PC-9 (cell line): ENCODE data around the gene RXRG. TPM values are rescaled to one million over a fixed set of nuclear protein-coding genes. Genes with fewer than 3 reads are reported as not detected.
A peak's percentile ranks its signal among the peaks of the same experiment; 100 is the strongest.
"Not testable (repeated sequence)": the region's sequence is repeated elsewhere in the genome, so short reads cannot be mapped to it uniquely, and the experiment has no call there.

Experiments
- BruUV-seq: library from RNA; stranded (reverse); fragments of 400-500 nt; replicated peaks from 2 replicates; lab custom pipeline; 2021; lab: Mats Ljungman, UMichigan
- CTCF ChIA-PET: fragments of 300-600 bp; sonication (Branson Sonifier 250); formaldehyde crosslinking; loops from one replicate; lab custom pipeline; 2022; ENCODE audit warnings: antibody characterized with exemption; lab: Charles Lee
- POLR2A ChIA-PET: fragments of 300-600 bp; sonication (Branson Sonifier 250); formaldehyde crosslinking; loops from one replicate; lab custom pipeline; 2022; ENCODE audit warnings: antibody characterized with exemption; ENCODE audit not compliant: unreplicated experiment; lab: Charles Lee
- DNase-seq, 2 experiments: peaks; one replicate each; pipeline versions ENCODE4 v3.0.0 to v3.0.0-alpha.2; 2015 to 2022; ENCODE audit warnings: mixed read lengths in 1 of 2
- H2AFZ ChIP-seq: fragments of 200-600 bp; sonication (generic); 2 replicates; pipeline ENCODE4 v1.8.1; 2017; ENCODE audit warnings: antibody characterized with exemption
- H3F3A ChIP-seq: fragments of 200-600 bp; sonication (generic); 2 replicates; pipeline ENCODE4 v1.8.1; 2017; ENCODE audit warnings: antibody characterized with exemption, mild to moderate bottlenecking, low read depth; ENCODE audit not compliant: insufficient read depth
- H3K27ac ChIP-seq: fragments of 200-600 bp; sonication (generic); 2 replicates; pipeline ENCODE4 v1.6.1; 2016; ENCODE audit warnings: mixed run types
- H3K27me3 ChIP-seq: fragments of 200-600 bp; sonication (generic); 2 replicates; pipeline ENCODE4 v1.6.1; 2016; ENCODE audit warnings: low read depth, mixed run types; ENCODE audit not compliant: insufficient read depth
- H3K36me3 ChIP-seq: fragments of 200-600 bp; sonication (generic); 2 replicates; pipeline ENCODE4 v1.6.1; 2016; ENCODE audit warnings: low read depth, mixed run types
- H3K4me1 ChIP-seq: fragments of 200-600 bp; sonication (generic); replicated peaks from 2 replicates; pipeline ENCODE4 v1.6.1; 2016; ENCODE audit warnings: mixed run types; ENCODE audit not compliant: insufficient read depth
- H3K4me2 ChIP-seq: fragments of 200-600 bp; sonication (generic); 2 replicates; pipeline ENCODE4 v1.6.1; 2017; ENCODE audit warnings: mixed run types
- H3K4me3 ChIP-seq: fragments of 200-600 bp; sonication (generic); 2 replicates; pipeline ENCODE4 v1.6.1; 2016; ENCODE audit warnings: mixed run types
- H3K79me2 ChIP-seq: fragments of 200-600 bp; sonication (generic); 2 replicates; pipeline ENCODE4 v1.6.1; 2017; ENCODE audit warnings: low read depth, mixed run types
- H3K9me2 ChIP-seq: fragments of 200-600 bp; sonication (generic); 2 replicates; pipeline ENCODE4 v1.8.1; 2017; ENCODE audit warnings: mild to moderate bottlenecking; ENCODE audit not compliant: insufficient read depth
- H3K9me3 ChIP-seq: fragments of 200-600 bp; sonication (generic); 2 replicates; pipeline ENCODE4 v1.8.1; 2016; ENCODE audit warnings: low read depth; ENCODE audit not compliant: insufficient read depth
- H4K20me1 ChIP-seq: fragments of 200-600 bp; sonication (generic); 2 replicates; pipeline ENCODE4 v1.8.1; 2017; ENCODE audit not compliant: insufficient read depth
- EZH2 ChIP-seq: fragments of 200-600 bp; sonication (generic); IDR thresholded peaks from 2 replicates; pipeline ENCODE4 v1.8.0; 2017; ENCODE audit warnings: antibody characterized with exemption, low read depth
- intact Hi-C: fragments of 100-400 bp; cut with micrococcal nuclease; formaldehyde crosslinking; loops from one replicate; pipeline ENCODE4 v1.10.0; 2022; ENCODE audit not compliant: unreplicated experiment
- total RNA-seq: library from RNA; stranded (reverse); gene quantifications from 2 replicates; pipeline ENCODE4 v1.2.3, GENCODE V29; 2021
- TF ChIP-seq, protein P1 (sequence below): fragments of 200-600 bp; sonication (generic); conservative IDR thresholded peaks from 2 replicates; pipeline ENCODE4 v1.6.1; 2017; ENCODE audit warnings: mixed run types, antibody characterized with exemption, mild to moderate bottlenecking, moderate library complexity

RXRG gene
- total RNA-seq, 1 experiment from 2014 or later = not detected

DNA sequence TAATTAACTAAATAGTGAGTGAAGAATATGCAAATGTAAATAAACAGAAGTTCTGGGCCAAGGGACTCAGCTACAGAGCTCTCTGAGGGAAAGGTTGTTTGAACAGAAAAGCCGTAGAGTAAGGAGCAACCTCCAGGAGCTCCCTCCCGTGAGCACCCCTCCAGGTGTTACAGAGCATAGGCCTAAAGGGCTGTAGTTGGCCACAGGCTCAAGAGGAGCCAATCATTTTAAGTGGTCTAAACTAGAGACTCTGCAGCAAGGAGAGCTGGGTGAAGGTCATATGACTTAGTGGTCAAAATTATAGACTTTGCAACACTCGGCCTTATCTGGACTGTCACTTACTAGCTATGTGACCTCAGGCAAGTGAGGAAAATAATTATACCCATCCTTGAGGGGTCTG, 19.1 kb upstream of the RXRG start:
- no peak for DNase-seq
- no peaks in the 10 kb centered on the region for H4K20me1 ChIP-seq
- H3K27me3 ChIP-seq = peaks cover 27% of the 10 kb centered on the region; the same call in 1 of the 2 replicates
- CTCF ChIA-PET = interaction anchor here (0.6 kb wide), 1 partner anchor 1186 kb away, joined by 5 read pairs; no protein-coding TSS in a partner anchor
- H3K4me2 ChIP-seq = no peak overlapping the region
- POLR2A ChIA-PET = no interaction called here
- intact Hi-C loops = no loop called here
- no peaks in the 10 kb centered on the region for H3K4me1 ChIP-seq
- H3K27ac ChIP-seq = no peak overlapping the region
- no peaks in the 10 kb centered on the region; the same call in 1 of the 2 replicates for H3K9me3 ChIP-seq
- no peak overlapping the region for H2AFZ ChIP-seq
- no peaks in the 10 kb centered on the region for H3K9me2 ChIP-seq
- no peak for TF ChIP-seq EZH2
- TF ChIP-seq, protein P1, sequence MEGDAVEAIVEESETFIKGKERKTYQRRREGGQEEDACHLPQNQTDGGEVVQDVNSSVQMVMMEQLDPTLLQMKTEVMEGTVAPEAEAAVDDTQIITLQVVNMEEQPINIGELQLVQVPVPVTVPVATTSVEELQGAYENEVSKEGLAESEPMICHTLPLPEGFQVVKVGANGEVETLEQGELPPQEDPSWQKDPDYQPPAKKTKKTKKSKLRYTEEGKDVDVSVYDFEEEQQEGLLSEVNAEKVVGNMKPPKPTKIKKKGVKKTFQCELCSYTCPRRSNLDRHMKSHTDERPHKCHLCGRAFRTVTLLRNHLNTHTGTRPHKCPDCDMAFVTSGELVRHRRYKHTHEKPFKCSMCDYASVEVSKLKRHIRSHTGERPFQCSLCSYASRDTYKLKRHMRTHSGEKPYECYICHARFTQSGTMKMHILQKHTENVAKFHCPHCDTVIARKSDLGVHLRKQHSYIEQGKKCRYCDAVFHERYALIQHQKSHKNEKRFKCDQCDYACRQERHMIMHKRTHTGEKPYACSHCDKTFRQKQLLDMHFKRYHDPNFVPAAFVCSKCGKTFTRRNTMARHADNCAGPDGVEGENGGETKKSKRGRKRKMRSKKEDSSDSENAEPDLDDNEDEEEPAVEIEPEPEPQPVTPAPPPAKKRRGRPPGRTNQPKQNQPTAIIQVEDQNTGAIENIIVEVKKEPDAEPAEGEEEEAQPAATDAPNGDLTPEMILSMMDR = no peak
- no peaks in the 10 kb centered on the region for H3K36me3 ChIP-seq
- no TSS peak for BruUV-seq
- no peaks in the 10 kb centered on the region for H3K79me2 ChIP-seq
- H3F3A ChIP-seq = no peaks in the 10 kb centered on the region
- no peak overlapping the region for H3K4me3 ChIP-seq

DNA sequence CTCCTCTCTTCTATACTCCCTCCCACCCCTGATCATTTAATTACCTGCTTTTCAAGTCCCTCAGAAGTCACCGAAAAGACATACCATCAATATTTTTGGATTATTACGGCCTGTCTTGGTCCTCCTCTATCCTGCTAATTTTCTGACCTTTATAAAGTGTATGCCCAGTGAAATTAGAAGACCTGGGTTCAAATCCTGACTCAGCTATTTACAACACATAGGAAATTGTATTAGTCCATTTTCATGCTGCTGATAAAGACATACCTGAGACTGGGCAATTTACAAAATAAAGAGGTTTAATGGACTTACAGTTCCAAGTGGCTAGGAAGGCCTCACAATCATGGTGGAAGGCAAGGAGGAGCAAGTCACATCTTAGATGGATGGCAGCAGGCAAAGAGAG, 14.8 kb upstream of the RXRG start:
- DNase-seq, H4K20me1 ChIP-seq, H3K27me3 ChIP-seq, H3K9me3 ChIP-seq, intact Hi-C loops, H2AFZ ChIP-seq, H3F3A ChIP-seq, H3K79me2 ChIP-seq, H3K4me3 ChIP-seq, CTCF ChIA-PET, H3K4me2 ChIP-seq, H3K4me1 ChIP-seq, BruUV-seq, POLR2A ChIA-PET, H3K27ac ChIP-seq, H3K9me2 ChIP-seq, H3K36me3 ChIP-seq: not testable (repeated sequence)

DNA sequence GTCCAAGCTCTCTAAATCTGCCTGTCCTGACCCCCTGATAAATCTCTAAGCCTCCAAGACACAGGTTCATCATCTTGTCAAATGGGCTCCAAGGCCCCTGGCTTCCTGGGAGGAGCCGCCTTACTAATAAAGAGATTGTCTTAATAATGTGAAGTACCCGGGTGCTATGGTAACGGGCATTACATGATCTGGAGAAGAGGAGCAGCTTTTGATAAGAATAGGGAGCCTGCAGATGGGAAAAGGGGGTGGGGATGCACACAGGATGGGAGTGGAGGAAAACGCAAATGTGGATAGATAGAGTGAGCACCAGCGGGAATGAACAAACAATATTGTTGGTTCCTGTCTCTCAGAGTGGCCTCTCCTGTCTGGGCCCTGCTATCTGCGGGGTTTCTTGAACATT, 11.9 kb upstream of the RXRG start:
- TF ChIP-seq, protein P1 = no peak
- TF ChIP-seq EZH2 = no peak
- Histone ChIP-seq H3K27ac (no peak overlapping the region), H3K4me2 (no peak overlapping the region), H2AFZ (no peak overlapping the region), H3K9me2 (no peaks in the 10 kb centered on the region), H3K4me1 (no peaks in the 10 kb centered on the region), H4K20me1 (no peaks in the 10 kb centered on the region), H3K27me3 (no peaks in the 10 kb centered on the region), H3K36me3 (no peaks in the 10 kb centered on the region), H3F3A (no peaks in the 10 kb centered on the region), H3K9me3 (no peaks in the 10 kb centered on the region), H3K4me3 (no peak overlapping the region), H3K79me2 (no peaks in the 10 kb centered on the region)
- no TSS peak for BruUV-seq
- POLR2A ChIA-PET = no interaction called here
- intact Hi-C loops = no loop called here
- DNase-seq = no peak
- CTCF ChIA-PET = no interaction called here

DNA sequence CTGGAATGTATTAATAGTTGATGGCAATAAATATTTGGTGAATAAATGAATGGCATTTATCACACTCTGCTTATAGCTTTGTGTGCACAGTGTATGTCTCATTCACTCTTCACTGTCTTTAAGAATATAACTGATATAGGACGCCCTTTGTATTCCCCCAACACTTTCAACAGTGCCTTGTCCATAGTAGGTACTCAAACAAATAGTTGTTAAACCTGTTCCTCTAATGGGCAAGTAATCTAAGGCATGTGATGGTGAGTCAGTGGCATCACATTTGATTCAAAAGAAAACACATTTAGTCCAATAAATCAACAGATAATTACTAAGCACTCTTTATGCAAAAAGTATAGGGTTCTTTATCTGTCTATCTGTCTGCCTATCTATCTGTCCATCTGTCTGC, 11.2 kb upstream of the RXRG start:
- POLR2A ChIA-PET = no interaction called here
- no TSS peak for BruUV-seq
- Histone ChIP-seq H3K79me2 (no peaks in the 10 kb centered on the region), H3K4me1 (no peaks in the 10 kb centered on the region), H3F3A (no peaks in the 10 kb centered on the region), H3K9me3 (no peaks in the 10 kb centered on the region), H3K27ac (no peak overlapping the region), H3K36me3 (no peaks in the 10 kb centered on the region), H3K27me3 (0 out of 2 replicates have a peak, but pooled peaks cover 1% of the 10 kb centered on the region), H2AFZ (no peak overlapping the region), H4K20me1 (no peaks in the 10 kb centered on the region), H3K4me3 (no peak overlapping the region), H3K4me2 (no peak overlapping the region), H3K9me2 (no peaks in the 10 kb centered on the region)
- intact Hi-C loops = no loop called here
- DNase-seq = peak in 1 of 2 experiments; percentile 40
- TF ChIP-seq EZH2 = no peak
- CTCF ChIA-PET = no interaction called here
